OCI-LY3 (cell line): ENCODE measurements around the gene SIAE.

Source experiments
- EZH2phosphoT487 ChIP-seq: fragments of 200-600 bp; shearing (Covaris generic); IDR thresholded peaks from 2 replicates; pipeline ENCODE4 v1.6.1; 2018; ENCODE audit warnings: antibody characterized with exemption, mixed run types, low read depth
- TF ChIP-seq, protein P1 (sequence below): fragments of 200-600, 300-600 bp; sonication (generic); IDR thresholded peaks from 2 replicates; pipeline ENCODE4 v1.5.1; 2014; ENCODE audit warnings: antibody characterized with exemption, low read length, low read depth

GRCh38 chr11:124640666-124641065 is 32.9 kb downstream of the SIAE start:
- TF ChIP-seq, protein P1, sequence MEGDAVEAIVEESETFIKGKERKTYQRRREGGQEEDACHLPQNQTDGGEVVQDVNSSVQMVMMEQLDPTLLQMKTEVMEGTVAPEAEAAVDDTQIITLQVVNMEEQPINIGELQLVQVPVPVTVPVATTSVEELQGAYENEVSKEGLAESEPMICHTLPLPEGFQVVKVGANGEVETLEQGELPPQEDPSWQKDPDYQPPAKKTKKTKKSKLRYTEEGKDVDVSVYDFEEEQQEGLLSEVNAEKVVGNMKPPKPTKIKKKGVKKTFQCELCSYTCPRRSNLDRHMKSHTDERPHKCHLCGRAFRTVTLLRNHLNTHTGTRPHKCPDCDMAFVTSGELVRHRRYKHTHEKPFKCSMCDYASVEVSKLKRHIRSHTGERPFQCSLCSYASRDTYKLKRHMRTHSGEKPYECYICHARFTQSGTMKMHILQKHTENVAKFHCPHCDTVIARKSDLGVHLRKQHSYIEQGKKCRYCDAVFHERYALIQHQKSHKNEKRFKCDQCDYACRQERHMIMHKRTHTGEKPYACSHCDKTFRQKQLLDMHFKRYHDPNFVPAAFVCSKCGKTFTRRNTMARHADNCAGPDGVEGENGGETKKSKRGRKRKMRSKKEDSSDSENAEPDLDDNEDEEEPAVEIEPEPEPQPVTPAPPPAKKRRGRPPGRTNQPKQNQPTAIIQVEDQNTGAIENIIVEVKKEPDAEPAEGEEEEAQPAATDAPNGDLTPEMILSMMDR = no peak
- TF ChIP-seq EZH2phosphoT487 = no peak
